B cell (primary cell): ENCODE results near the gene NFAT5. TPM values are rescaled to one million over a fixed set of nuclear protein-coding genes. Genes with fewer than 3 reads are reported as not detected.

Source experiments
- ATAC-seq: fragments of 200-7000 bp; cut with Tn5 transposase; one replicate; pipeline ENCODE4 v1.10.0; 2021; ENCODE audit warnings: low read depth, mild to moderate bottlenecking, moderate number of reproducible peaks, moderate library complexity
- CTCF ChIA-PET: fragments of 350-600 bp; sonication (Branson Sonifier 250); formaldehyde crosslinking; loops from one replicate; lab custom pipeline; 2021; ENCODE audit warnings: antibody characterized with exemption, inconsistent platforms; lab: Charles Lee
- POLR2A ChIA-PET: fragments of 350-600 bp; sonication (Branson Sonifier 250); formaldehyde crosslinking; loops from one replicate; lab custom pipeline; 2021; ENCODE audit warnings: antibody characterized with exemption; lab: Charles Lee
- DNase-seq: peaks from one replicate; pipeline ENCODE4 v3.0.0; 2013
- H2AFZ ChIP-seq: 2 replicates; pipeline ENCODE4 v1.6.1; 2012; ENCODE audit warnings: mild to moderate bottlenecking, low read depth, low read length; ENCODE audit not compliant: insufficient read depth, poor library complexity, severe bottlenecking
- H3K27ac ChIP-seq, 2 donors: 1 replicate in 1 of 2; 2 replicates in 1 of 2; pipeline ENCODE4 v1.5.1; 2012 to 2013; ENCODE audit warnings: low read length in 2 of 2, mild to moderate bottlenecking in 2 of 2, moderate library complexity in 1 of 2
- H3K27me3 ChIP-seq, 4 experiments: fragments of 200-600 bp in 1 of 4; sonication (generic) in 1 of 4; replicated peaks in 1 of 4; 1 replicate in 2 of 4; 2 replicates in 2 of 4; pipeline versions ENCODE4 v1.6.1 to v1.7.0; 2013 to 2016; ENCODE audit warnings: low read length in 3 of 4, mild to moderate bottlenecking in 2 of 4, mixed read lengths in 1 of 4, moderate library complexity in 1 of 4; ENCODE audit not compliant: insufficient read depth in 4 of 4, control insufficient read depth in 3 of 4; ENCODE audit errors: control extremely low read depth in 1 of 4
- H3K36me3 ChIP-seq, 2 experiments: replicated peaks in 1 of 2; 1 replicate in 1 of 2; 2 replicates in 1 of 2; pipeline versions ENCODE4 v1.6.1 to v1.7.1; 2013; ENCODE audit warnings: low read length in 1 of 2; ENCODE audit not compliant: insufficient read depth in 2 of 2, control insufficient read depth in 1 of 2; ENCODE audit errors: control extremely low read depth in 1 of 2, extremely low read depth in 1 of 2
- H3K4me1 ChIP-seq, 2 donors: fragments of 200-600 bp in 1 of 2; sonication (generic) in 1 of 2; 1 replicate in 1 of 2; 2 replicates in 1 of 2; pipeline versions ENCODE4 v1.5.1 to v1.6.1; 2013 to 2017; ENCODE audit warnings: low read length in 2 of 2; ENCODE audit not compliant: control insufficient read depth in 2 of 2, insufficient read depth in 2 of 2
- H3K4me2 ChIP-seq: replicated peaks from 2 replicates; pipeline ENCODE3; 2012; ENCODE audit warnings: mild to moderate bottlenecking, low read depth, low read length; ENCODE audit not compliant: poor library complexity, severe bottlenecking
- H3K4me3 ChIP-seq, 5 experiments: fragments of 200-600 bp in 1 of 5; sonication (generic) in 1 of 5; 1 replicate in 3 of 5; 2 replicates in 2 of 5; pipeline versions ENCODE4 v1.5.1 to v1.7.0; 2011 to 2016; ENCODE audit warnings: low read length in 4 of 5, mild to moderate bottlenecking in 4 of 5, low read depth in 2 of 5, control low read depth in 1 of 5, moderate library complexity in 1 of 5; ENCODE audit not compliant: insufficient read depth in 1 of 5; ENCODE audit errors: control extremely low read depth in 1 of 5, extremely low read depth in 1 of 5
- H3K79me2 ChIP-seq: fragments of 200-600 bp; sonication (generic); one replicate; pipeline ENCODE4 v1.6.0; 2016; ENCODE audit warnings: low read length; ENCODE audit not compliant: control insufficient read depth, insufficient read depth
- H3K9ac ChIP-seq: fragments of 200-600 bp; sonication (generic); 2 replicates; pipeline ENCODE4 v1.6.1; 2017; ENCODE audit warnings: mild to moderate bottlenecking, low read length, moderate library complexity
- H3K9me3 ChIP-seq, 3 donors: one replicate each; pipeline versions ENCODE4 v1.6.1 to v1.7.1; 2013; ENCODE audit warnings: low read length in 2 of 3; ENCODE audit not compliant: control insufficient read depth in 2 of 3, insufficient read depth in 1 of 3; ENCODE audit errors: control extremely low read depth in 1 of 3
- H4K20me1 ChIP-seq: 2 replicates; pipeline ENCODE4 v1.6.0; 2012; ENCODE audit warnings: mild to moderate bottlenecking, low read length; ENCODE audit not compliant: insufficient read depth, control insufficient read depth, poor library complexity, severe bottlenecking
- H3K27ac Mint-ChIP-seq: one replicate; pipeline ENCODE4 v1.8.0; 2021; ENCODE audit warnings: mixed read lengths
- H3K27me3 Mint-ChIP-seq: one replicate; pipeline ENCODE4 v1.8.0; 2021; ENCODE audit warnings: mixed read lengths
- H3K4me1 Mint-ChIP-seq: one replicate; pipeline ENCODE4 v1.8.0; 2021; ENCODE audit warnings: mixed read lengths
- H3K4me3 Mint-ChIP-seq: one replicate; pipeline ENCODE4 v1.8.0; 2021; ENCODE audit warnings: mixed read lengths
- H3K9me3 Mint-ChIP-seq: one replicate; pipeline ENCODE4 v1.8.0; 2022; ENCODE audit warnings: mixed read lengths; ENCODE audit not compliant: insufficient read depth
- EZH2 ChIP-seq: IDR thresholded peaks from 2 replicates; pipeline ENCODE4 v1.6.1; 2012; ENCODE audit warnings: borderline replicate concordance, low read depth, mild to moderate bottlenecking, moderate library complexity, low read length; ENCODE audit not compliant: insufficient read depth, poor library complexity, severe bottlenecking
- WGBS: methylation state at CpG from one replicate; pipeline ENCODE4 v1.1.5; 2013; ENCODE audit warnings: missing lambda C conversion rate; ENCODE audit not compliant: insufficient coverage; 5-methylcytosine and 5-hydroxymethylcytosine counted together
- intact Hi-C: fragments of 100-400 bp; cut with micrococcal nuclease; formaldehyde crosslinking; loops from one replicate; pipeline ENCODE4 v1.10.0; 2022
- polyA plus RNA-seq: library from polyadenylated mRNA; depleted of rRNA; stranded (reverse); fragments of >200 nt; gene quantifications from 2 replicates; pipeline ENCODE4 v1.2.3, GENCODE V29; 2012
- total RNA-seq, 2 donors: library from RNA; stranded (reverse); fragments of 120-200 nt in 1 of 2; gene quantifications; 1 replicate in 1 of 2; 2 replicates in 1 of 2; pipeline versions ENCODE4 v1.2.3 to v1.2.4, GENCODE V29; 2013 to 2022
- TF ChIP-seq, protein P1 (sequence below): fragments of 200-600 bp; IDR thresholded peaks from one replicate; pipeline ENCODE4 v1.8.0; 2022; ENCODE audit warnings: antibody characterized with exemption, mild to moderate bottlenecking

NFAT5 gene
- total and polyA plus RNA-seq, 2 donors (not counting 1 experiment from before 2014, with no cell fraction given), result 6.3 to 50.0 TPM

DNA sequence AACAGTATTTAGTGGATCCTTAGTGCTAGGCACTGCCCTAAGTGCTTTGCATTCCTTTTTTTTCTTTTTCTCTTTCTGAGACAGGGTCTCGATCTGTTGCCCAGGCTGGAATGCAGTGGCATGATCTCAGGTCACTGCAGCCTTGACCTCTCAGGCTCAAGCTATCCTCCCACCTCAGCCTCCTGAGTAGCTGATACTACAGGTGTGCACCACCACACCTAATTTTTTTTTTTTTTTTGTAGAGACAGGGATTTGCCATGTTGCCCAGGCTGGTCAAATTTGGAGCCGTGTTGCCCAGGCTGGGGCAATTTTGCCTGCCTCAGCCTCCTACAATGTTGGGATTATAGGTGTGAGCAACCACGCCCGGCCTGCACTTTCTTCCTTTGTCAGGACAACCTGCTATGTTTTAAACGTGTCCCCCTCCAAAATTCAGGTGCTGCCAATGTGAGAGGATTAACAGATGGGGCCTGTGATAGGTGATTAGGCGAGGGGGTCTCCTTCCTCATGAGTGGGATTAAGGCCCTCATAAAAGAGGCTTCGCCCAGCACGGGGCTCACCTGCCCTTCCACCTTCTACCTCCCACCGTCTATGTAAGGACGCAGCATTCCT lies 155.2 kb downstream of the NFAT5 start:
- no peaks in the 10 kb centered on the region for H3K27me3 Mint-ChIP-seq
- H3K27ac Mint-ChIP-seq, result no peak overlapping the region
- Histone ChIP-seq H3K9ac (no peak overlapping the region), H3K79me2 (no peaks in the 10 kb centered on the region), H3K27me3 (no peaks in the 10 kb centered on the region), H3K36me3 (no peaks in the 10 kb centered on the region), H3K4me2 (no peak overlapping the region), H4K20me1 (no peaks in the 10 kb centered on the region), H2AFZ (no peak overlapping the region), H3K4me1 (peaks cover 2 to 3% of the 10 kb centered on the region in 2 donors), H3K27ac (no peak overlapping the region), H3K4me3 (no peak overlapping the region), H3K9me3 (no peaks in the 10 kb centered on the region)
- intact Hi-C loops, result no loop called here
- ChIA-PET POLR2A (interaction anchor here (0.7 kb wide), 1 partner anchor 198 kb away, joined by 5 read pairs; no protein-coding TSS in a partner anchor), CTCF (interaction anchor here (1.7 kb wide), 1 partner anchor 12 kb away, joined by 6 read pairs; no protein-coding TSS in a partner anchor)
- no peak for TF ChIP-seq EZH2
- TF ChIP-seq, protein P1, sequence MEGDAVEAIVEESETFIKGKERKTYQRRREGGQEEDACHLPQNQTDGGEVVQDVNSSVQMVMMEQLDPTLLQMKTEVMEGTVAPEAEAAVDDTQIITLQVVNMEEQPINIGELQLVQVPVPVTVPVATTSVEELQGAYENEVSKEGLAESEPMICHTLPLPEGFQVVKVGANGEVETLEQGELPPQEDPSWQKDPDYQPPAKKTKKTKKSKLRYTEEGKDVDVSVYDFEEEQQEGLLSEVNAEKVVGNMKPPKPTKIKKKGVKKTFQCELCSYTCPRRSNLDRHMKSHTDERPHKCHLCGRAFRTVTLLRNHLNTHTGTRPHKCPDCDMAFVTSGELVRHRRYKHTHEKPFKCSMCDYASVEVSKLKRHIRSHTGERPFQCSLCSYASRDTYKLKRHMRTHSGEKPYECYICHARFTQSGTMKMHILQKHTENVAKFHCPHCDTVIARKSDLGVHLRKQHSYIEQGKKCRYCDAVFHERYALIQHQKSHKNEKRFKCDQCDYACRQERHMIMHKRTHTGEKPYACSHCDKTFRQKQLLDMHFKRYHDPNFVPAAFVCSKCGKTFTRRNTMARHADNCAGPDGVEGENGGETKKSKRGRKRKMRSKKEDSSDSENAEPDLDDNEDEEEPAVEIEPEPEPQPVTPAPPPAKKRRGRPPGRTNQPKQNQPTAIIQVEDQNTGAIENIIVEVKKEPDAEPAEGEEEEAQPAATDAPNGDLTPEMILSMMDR, result no peak
- H3K9me3 Mint-ChIP-seq, result no peaks in the 10 kb centered on the region
- peaks cover 4% of the 10 kb centered on the region for H3K4me1 Mint-ChIP-seq
- H3K4me3 Mint-ChIP-seq, result no peak overlapping the region
- DNase-seq (no peak), ATAC-seq (no peak)
- WGBS, result 98% methylated on average over 9 of the region's 10 CpGs

GRCh38 chr16:69721441-69721957 lies 155.7 kb downstream of the NFAT5 start:
- ATAC-seq, result no peak

More at GRCh38 chr16:69721441-69721957, 155.7 kb downstream of the NFAT5 start:
- Histone ChIP-seq H3K9me3 (no peaks in the 10 kb centered on the region), H3K9ac (no peak overlapping the region), H2AFZ (no peak overlapping the region), H3K79me2 (no peaks in the 10 kb centered on the region), H3K27ac (no peak overlapping the region), H3K27me3 (no peaks in the 10 kb centered on the region), H3K4me2 (no peak overlapping the region), H3K4me3 (no peak overlapping the region), H3K36me3 (no peaks in the 10 kb centered on the region), H3K4me1 (peaks cover 3 to 6% of the 10 kb centered on the region in 2 donors), H4K20me1 (no peaks in the 10 kb centered on the region)
- H3K4me3 Mint-ChIP-seq, result no peak overlapping the region
- H3K9me3 Mint-ChIP-seq, result no peaks in the 10 kb centered on the region
- TF ChIP-seq, protein P1, result no peak
- TF ChIP-seq EZH2, result no peak
- peaks cover 10% of the 10 kb centered on the region for H3K4me1 Mint-ChIP-seq
- H3K27ac Mint-ChIP-seq, result no peak overlapping the region
- CTCF ChIA-PET, result interaction anchor here (1.7 kb wide), 1 partner anchor 13 kb away, joined by 6 read pairs; no protein-coding TSS in a partner anchor
- POLR2A ChIA-PET, result interaction anchor here (0.7 kb wide), 1 partner anchor 198 kb away, joined by 5 read pairs; no protein-coding TSS in a partner anchor
- H3K27me3 Mint-ChIP-seq, result no peaks in the 10 kb centered on the region
- WGBS, result 100% methylated on average over 2 of the region's 6 CpGs
- intact Hi-C loops, result no loop called here
- DNase-seq, result no peak
